Left colon (tissue), 2 donors: Measurements from ENCODE around the gene LONP2. TPM values are rescaled to one million over a fixed set of nuclear protein-coding genes. Genes with fewer than 3 reads are reported as not detected.
"Not testable (repeated sequence)": the region's sequence is repeated elsewhere in the genome, so short reads cannot be mapped to it uniquely, and the experiment has no call there.

ENCODE experiments used
- ATAC-seq: fragments of 200-7000 bp; cut with Tn5 transposase; one replicate; pipeline ENCODE4 v1.9.1; 2020; ENCODE audit warnings: mild to moderate bottlenecking, moderate library complexity
- DNase-seq, 2 donors: peaks; one replicate each; pipeline ENCODE4 v3.0.0-alpha.2; 2020
- intact Hi-C, 2 donors: fragments of 100-400 bp; cut with DNase I in 1 of 2; cut with micrococcal nuclease in 1 of 2; formaldehyde crosslinking; loops; one replicate each; pipeline versions ENCODE4 v1.11.2 to v1.14.0; 2022; cut with DNase I, micrococcal nuclease
- total RNA-seq, 2 donors: library from RNA; stranded (reverse); fragmentation: NEBNext Ultra II Directional; extraction: Animal tissue kit (Norgen Biotek cat#: 25700); gene quantifications; one replicate each; pipeline ENCODE4 v1.2.1, GENCODE V29; 2021
- donor health status: DM: no; HTN: no; CAD: no.
- donor health status: DM: yes; HTN: yes; CAD: no.

Gene LONP2
- total RNA-seq, 2 donors from 2014 or later = 62.8 to 64.1 TPM

GRCh38 chr16:48378276-48378675 lies 134.2 kb downstream of the LONP2 start:
- intact Hi-C loops = no loop called here
- no peak for ATAC-seq

GRCh38 chr16:48378836-48379235 lies 134.7 kb downstream of the LONP2 start:
- ATAC-seq (no peak), DNase-seq (no peak)
- intact Hi-C loops = no loop called here

More at GRCh38 chr16:48378276-48378675, 134.2 kb downstream of the LONP2 start:
- DNase-seq = no peak

GRCh38 chr16:48381201-48381600 lies 137.1 kb downstream of the LONP2 start:
- DNase-seq (no peak), ATAC-seq (no peak)
- intact Hi-C loops = no loop called here

- intact Hi-C loops = no loop called here
- no peak for DNase-seq
- ATAC-seq = no peak
Observed at GRCh38 chr16:48382131-48382530, 138.0 kb downstream of the LONP2 start.

GRCh38 chr16:48383009-48383876 lies 139.1 kb downstream of the LONP2 start:
- ATAC-seq (no peak), DNase-seq (no peak)
- intact Hi-C loops = no loop called here

- intact Hi-C loops = no loop called here
- peak; percentile 46 for ATAC-seq
- peak in 1 of 2 donors; percentile 24 for DNase-seq
Observed at GRCh38 chr16:48383877-48384519, 139.9 kb downstream of the LONP2 start.

- ATAC-seq (peak; percentile 59), DNase-seq (peak; percentile 61 to 71)
- intact Hi-C loops = no loop called here
Observed at GRCh38 chr16:48384520-48385252, 140.6 kb downstream of the LONP2 start.

- peak; percentile 83 for ATAC-seq
- intact Hi-C loops = no loop called here
- DNase-seq = peak; percentile 72 to 90
Observed at GRCh38 chr16:48385253-48386150, 141.4 kb downstream of the LONP2 start, which contains the start of gene SIAH1. Gene SIAH1 (minus strand): TSS chr16:48385413. CDS start chr16:48362428, 22,985 bp downstream.

- DNase-seq (no peak), ATAC-seq (no peak)
- intact Hi-C loops = no loop called here
Observed at GRCh38 chr16:48386559-48387312, 142.6 kb downstream of the LONP2 start.

DNA sequence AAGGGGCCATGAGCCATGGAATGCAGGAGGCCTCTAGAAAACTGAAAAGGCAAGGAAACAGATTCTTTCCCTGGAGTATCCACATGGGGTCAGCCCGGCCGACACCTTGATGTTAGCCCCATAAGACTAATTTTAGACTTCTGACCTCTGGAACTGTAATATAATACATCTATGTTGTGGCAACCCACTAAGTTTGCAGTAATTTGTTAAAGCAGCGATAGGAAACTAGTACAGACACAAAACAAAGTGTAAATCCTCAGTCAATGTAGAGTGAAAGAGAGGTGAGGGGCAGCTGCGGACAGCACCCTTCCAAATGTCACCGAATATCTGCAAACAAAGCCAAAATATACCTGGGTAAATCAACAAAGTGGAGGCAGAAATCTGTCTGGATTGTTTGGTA lies 148.3 kb downstream of the LONP2 start:
- DNase-seq = no peak

GRCh38 chr16:48393485-48394354 lies 149.6 kb downstream of the LONP2 start:
- DNase-seq (no peak), ATAC-seq (no peak)
- intact Hi-C loops = no loop called here

More for the DNA sequence above, 148.3 kb downstream of the LONP2 start:
- intact Hi-C loops = no loop called here
- ATAC-seq = no peak

GRCh38 chr16:48394355-48394703 lies 150.2 kb downstream of the LONP2 start:
- intact Hi-C loops = no loop called here
- ATAC-seq (no peak), DNase-seq (no peak)

DNA sequence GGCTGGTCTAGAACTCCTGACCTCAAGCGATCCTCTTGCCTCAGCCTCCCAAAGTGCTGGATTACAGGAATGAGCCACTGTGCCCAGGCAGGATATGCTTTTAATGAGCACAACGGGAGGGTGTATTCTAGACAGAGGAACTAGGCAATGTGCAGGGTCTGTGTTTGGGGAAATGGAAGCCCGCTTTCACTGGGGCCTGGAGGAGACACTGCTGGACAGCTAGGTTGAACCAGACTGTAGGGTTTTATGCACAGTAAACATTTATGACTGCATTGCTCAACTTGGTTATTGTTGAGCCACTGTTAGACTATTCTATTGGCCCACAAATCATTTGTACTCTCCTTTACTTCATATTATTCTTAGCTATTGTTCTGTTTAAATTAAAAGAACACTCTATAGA lies 151.3 kb downstream of the LONP2 start:
- intact Hi-C loops = no loop called here
- ATAC-seq = peak; percentile 65
- no peak for DNase-seq

DNA sequence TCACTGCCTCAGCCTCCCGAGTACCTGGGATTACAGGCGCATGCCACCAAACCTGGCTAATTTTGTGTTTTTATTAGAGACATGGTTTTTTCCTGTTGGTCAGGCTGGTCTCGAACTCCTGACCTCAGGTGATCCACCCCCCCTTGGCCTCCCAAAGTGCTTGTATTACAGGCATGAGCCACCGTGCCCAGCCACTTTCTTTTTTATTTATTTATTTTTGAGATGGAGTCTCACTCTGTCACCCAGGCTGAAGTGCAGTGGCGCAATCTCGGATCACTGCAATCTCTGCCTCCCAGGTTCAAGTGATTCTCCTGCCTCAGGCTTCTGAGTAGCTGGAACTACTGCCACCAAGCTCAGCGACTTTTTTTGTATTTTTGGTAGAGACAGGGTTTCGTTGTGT lies 158.4 kb downstream of the LONP2 start:
- ATAC-seq, DNase-seq, intact Hi-C loops: not testable (repeated sequence)

DNA sequence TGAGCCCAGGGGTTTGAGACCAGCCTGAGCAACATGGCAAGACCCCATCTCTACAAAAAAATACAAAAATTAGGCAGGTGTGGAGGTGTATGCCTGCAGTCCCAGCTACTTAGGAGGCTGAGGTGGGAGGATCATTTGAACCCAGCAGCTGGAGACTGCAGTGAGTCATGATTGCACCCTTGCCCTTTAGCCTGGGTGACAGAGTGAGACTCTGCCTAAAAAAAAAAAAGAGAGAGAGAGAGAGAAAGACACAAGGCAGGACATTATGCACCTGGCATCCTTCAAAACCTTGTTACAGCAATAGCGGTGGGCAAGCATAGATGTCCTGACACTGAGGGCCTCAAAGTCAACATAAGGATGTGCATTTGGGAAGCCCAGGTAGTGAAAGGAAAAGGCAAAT lies 161.1 kb downstream of the LONP2 start:
- ATAC-seq (peak; percentile 34), DNase-seq (no peak)
- intact Hi-C loops = no loop called here

- ATAC-seq = peak; percentile 74
- peak in 1 of 2 donors; percentile 55 for DNase-seq
- intact Hi-C loops = no loop called here
Observed at GRCh38 chr16:48405907-48406306, 161.8 kb downstream of the LONP2 start.
